ENCODE results near the gene DDX46. TPM values are rescaled to one million over a fixed set of nuclear protein-coding genes. Genes with fewer than 3 reads are reported as not detected.

The DDX46 gene
- total RNA-seq, 1 experiment from 2014 or later = 99.3 TPM

DNA sequence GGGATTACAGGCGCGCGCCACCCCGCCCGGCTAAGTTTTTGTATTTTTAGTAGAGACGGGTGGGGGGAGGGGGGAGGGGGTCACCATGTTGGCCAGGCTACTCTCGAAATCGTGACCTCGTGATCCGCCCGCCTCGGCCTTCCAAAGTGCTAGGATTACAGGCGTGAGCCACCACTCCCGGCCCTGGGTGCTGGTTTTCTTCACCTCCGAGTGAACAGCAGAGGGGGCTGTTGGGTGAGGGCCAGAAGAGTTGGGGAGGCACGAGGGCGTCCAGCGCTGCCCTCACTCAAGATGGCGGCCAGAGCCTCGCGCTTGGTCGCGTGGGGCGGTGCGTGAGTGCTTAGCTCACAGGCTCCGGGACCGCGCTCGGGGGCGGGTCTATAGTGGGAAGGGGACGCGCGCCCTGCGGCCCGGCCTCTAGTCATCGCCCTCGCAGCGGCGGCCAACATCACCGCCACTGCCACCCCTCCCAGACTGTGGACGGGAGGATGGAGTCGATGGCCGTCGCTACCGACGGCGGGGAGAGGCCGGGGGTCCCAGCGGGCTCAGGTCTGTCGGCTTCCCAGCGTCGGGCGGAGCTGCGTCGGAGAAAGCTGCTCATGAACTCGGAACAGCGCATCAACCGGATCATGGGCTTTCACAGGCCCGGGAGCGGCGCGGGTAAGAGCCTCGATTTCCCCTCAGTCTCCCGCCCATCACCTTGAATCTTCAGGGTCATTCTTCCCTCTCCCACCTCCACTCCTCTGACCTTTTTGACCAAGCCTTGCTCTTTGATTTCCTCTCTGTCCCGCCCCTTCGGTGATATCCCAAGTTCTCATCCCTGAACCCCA, 20.2 kb upstream of the DDX46 start, which contains the start of gene CAMLG:
Gene CAMLG (plus strand): TSS at position 416 of the 830 bp plus-strand sequence. CDS start 73 bp downstream, at position 489.
- POLR2A ChIA-PET = interaction anchor here (0.6 to 1.6 kb wide), 8 partner anchors 12 to 574 kb away, joined by 3 to 16 read pairs (median 4); partner anchors contain the start of genes C5orf24, DDX46 and PCBD2
- H3K79me2 ChIP-seq (ENCODE audit: insufficient read depth, low read length) = peaks cover 44% of the 10 kb centered on the region
- no TSS peak for BruUV-seq (replicated peaks)
- DNase-seq (ENCODE audit: low read depth, low spot score) = peak; percentile 96
- intact Hi-C loops (cut with micrococcal nuclease) = loop anchor here (1.0 to 10.0 kb wide), 4 partner anchors 152 to 464 kb away; partner anchors contain the start of gene PCBD2
- no peaks in the 10 kb centered on the region for H3K9me2 ChIP-seq (ENCODE audit: insufficient read depth)
- ATAC-seq = peak; percentile 91
- CTCF ChIA-PET = interaction anchor here (0.6 to 2.4 kb wide), 6 partner anchors 13 to 168 kb away, joined by 3 to 15 read pairs (median 4); partner anchors contain the start of gene PCBD2
- no peaks in the 10 kb centered on the region for H4K20me1 ChIP-seq (ENCODE audit: insufficient read depth)
- peak within 1 kb of the TSS; percentile 84 for H3K4me2 ChIP-seq (ENCODE audit: low read length)
- peak within 1 kb of the TSS; percentile 71 for H3K9ac ChIP-seq (ENCODE audit: low read length)
- H2AFZ ChIP-seq (ENCODE audit: low read depth, low read length, poor library complexity, severe bottlenecking) = peak within 1 kb of the TSS; percentile 88
- H3K27me3 ChIP-seq (ENCODE audit: insufficient read depth, low read length) = no peaks in the 10 kb centered on the region
- H3K9me3 ChIP-seq (ENCODE audit: control insufficient read depth in 1 of 2, insufficient read depth in 1 of 2, low read depth in 1 of 2, low read length in 2 of 2) = no peaks in the 10 kb centered on the region
- peak within 1 kb of the TSS; percentile 70 for H3K27ac ChIP-seq (ENCODE audit: low read depth, low read length)
- H3K4me3 ChIP-seq (replicated peaks in 1 of 2; ENCODE audit: low read depth in 1 of 2, low read length in 2 of 2) = peak within 1 kb of the TSS; percentile 66 to 77
- RAD21 ChIA-PET (ENCODE audit: low non-redundant PET in 1 of 2, low total read pairs in 2 of 2, uncharacterized antibody in 2 of 2, unreplicated experiment in 2 of 2) = interaction anchor here (0.7 to 2.2 kb wide), 5 partner anchors 151 to 372 kb away, joined by 3 to 5 read pairs (median 3); partner anchors contain the start of gene PCBD2 (in 1 of the 2)
- H3K4me1 ChIP-seq (ENCODE audit: control insufficient read depth in 1 of 2, insufficient read depth in 2 of 2, low read length in 2 of 2) = peaks cover 9 to 24% of the 10 kb centered on the region in 2 experiments
- peaks cover 6 to 8% of the 10 kb centered on the region in 2 experiments; a peak in 2 of 4 replicates for H3K36me3 ChIP-seq (ENCODE audit: control insufficient read depth in 1 of 2, insufficient read depth in 2 of 2, low read length in 2 of 2)
- no peak for TF ChIP-seq EZH2phosphoT487 (IDR thresholded peaks at IDR 0.05; ENCODE audit: borderline replicate concordance)
- TF ChIP-seq RAD21 (IDR thresholded peaks at IDR 0.05; ENCODE audit: low read depth) = peak; percentile 65
- TF ChIP-seq SP1 (IDR thresholded peaks at IDR 0.05; ENCODE audit: low read depth) = peak; percentile 82
- TF ChIP-seq TCF7L2 (IDR thresholded peaks at IDR 0.05; ENCODE audit: borderline replicate concordance, extremely low read depth, insufficient read depth, insufficient read length) = peak; percentile 65
- TF ChIP-seq, protein P1, sequence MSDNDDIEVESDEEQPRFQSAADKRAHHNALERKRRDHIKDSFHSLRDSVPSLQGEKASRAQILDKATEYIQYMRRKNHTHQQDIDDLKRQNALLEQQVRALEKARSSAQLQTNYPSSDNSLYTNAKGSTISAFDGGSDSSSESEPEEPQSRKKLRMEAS (IDR thresholded peaks at IDR 0.05) = peak; percentile 98
- peak; percentile 74 for TF ChIP-seq ZFX (IDR thresholded peaks at IDR 0.05)
- TF ChIP-seq EGR1 (IDR thresholded peaks at IDR 0.05; ENCODE audit: low read depth) = peak; percentile 90
- TF ChIP-seq, protein P2, sequence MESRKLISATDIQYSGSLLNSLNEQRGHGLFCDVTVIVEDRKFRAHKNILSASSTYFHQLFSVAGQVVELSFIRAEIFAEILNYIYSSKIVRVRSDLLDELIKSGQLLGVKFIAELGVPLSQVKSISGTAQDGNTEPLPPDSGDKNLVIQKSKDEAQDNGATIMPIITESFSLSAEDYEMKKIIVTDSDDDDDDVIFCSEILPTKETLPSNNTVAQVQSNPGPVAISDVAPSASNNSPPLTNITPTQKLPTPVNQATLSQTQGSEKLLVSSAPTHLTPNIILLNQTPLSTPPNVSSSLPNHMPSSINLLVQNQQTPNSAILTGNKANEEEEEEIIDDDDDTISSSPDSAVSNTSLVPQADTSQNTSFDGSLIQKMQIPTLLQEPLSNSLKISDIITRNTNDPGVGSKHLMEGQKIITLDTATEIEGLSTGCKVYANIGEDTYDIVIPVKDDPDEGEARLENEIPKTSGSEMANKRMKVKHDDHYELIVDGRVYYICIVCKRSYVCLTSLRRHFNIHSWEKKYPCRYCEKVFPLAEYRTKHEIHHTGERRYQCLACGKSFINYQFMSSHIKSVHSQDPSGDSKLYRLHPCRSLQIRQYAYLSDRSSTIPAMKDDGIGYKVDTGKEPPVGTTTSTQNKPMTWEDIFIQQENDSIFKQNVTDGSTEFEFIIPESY (IDR thresholded peaks at IDR 0.05; ENCODE audit: extremely low read depth, insufficient replicate concordance, low read length) = no peak
- TF ChIP-seq ATF3 (IDR thresholded peaks at IDR 0.05) = no peak
- TF ChIP-seq ELF1 (IDR thresholded peaks at IDR 0.05; ENCODE audit: borderline replicate concordance, low read depth) = no peak
- peak; percentile 84 for TF ChIP-seq SRF (IDR thresholded peaks at IDR 0.05; ENCODE audit: low read depth)
- TF ChIP-seq POLR2A (IDR thresholded peaks at IDR 0.05; ENCODE audit: borderline replicate concordance, extremely low read depth, insufficient read depth, insufficient read length) = peak; percentile 65
- no peak for TF ChIP-seq ZNF274 (IDR thresholded peaks at IDR 0.05; ENCODE audit: low read depth, low read length)
- TF ChIP-seq FOSL1 (IDR thresholded peaks at IDR 0.05; ENCODE audit: low read depth) = no peak
- no peak for TF ChIP-seq CEBPB (IDR thresholded peaks at IDR 0.05; ENCODE audit: low read depth)
- peak; percentile 100 for TF ChIP-seq YY1 (IDR thresholded peaks at IDR 0.05; ENCODE audit: extremely low read depth, insufficient replicate concordance, low read depth, low read length)
- TF ChIP-seq, protein P3, sequence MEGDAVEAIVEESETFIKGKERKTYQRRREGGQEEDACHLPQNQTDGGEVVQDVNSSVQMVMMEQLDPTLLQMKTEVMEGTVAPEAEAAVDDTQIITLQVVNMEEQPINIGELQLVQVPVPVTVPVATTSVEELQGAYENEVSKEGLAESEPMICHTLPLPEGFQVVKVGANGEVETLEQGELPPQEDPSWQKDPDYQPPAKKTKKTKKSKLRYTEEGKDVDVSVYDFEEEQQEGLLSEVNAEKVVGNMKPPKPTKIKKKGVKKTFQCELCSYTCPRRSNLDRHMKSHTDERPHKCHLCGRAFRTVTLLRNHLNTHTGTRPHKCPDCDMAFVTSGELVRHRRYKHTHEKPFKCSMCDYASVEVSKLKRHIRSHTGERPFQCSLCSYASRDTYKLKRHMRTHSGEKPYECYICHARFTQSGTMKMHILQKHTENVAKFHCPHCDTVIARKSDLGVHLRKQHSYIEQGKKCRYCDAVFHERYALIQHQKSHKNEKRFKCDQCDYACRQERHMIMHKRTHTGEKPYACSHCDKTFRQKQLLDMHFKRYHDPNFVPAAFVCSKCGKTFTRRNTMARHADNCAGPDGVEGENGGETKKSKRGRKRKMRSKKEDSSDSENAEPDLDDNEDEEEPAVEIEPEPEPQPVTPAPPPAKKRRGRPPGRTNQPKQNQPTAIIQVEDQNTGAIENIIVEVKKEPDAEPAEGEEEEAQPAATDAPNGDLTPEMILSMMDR (IDR thresholded peaks at IDR 0.05 in 2 of 3, conservative IDR thresholded peaks at IDR 0.05 in 1 of 3; ENCODE audit: borderline replicate concordance in 1 of 3, insufficient read depth in 1 of 3, low read depth in 2 of 3, low read length in 2 of 3) = peak; percentile 49 to 79 (median 66)
- peak; percentile 22; the same call in 1 of the 2 replicates for TF ChIP-seq JUND (IDR thresholded peaks at IDR 0.05)
- TF ChIP-seq POLR2AphosphoS5 (IDR thresholded peaks at IDR 0.05; ENCODE audit: low read depth, low read length) = peak; percentile 88
- TF ChIP-seq CBX3 (IDR thresholded peaks at IDR 0.05; ENCODE audit: low read depth) = peak; percentile 98

Measured in HCT116 (cell line).